HG02798 (cell line): Measurements from ENCODE around the gene TMEM130.
"Not testable (repeated sequence)": the region's sequence is repeated elsewhere in the genome, so short reads cannot be mapped to it uniquely, and the experiment has no call there.

Source experiments
- ATAC-seq: cut with Tn5 transposase; IDR thresholded peaks from one replicate; pipeline ENCODE4 v1.9.1; 2021; ENCODE audit warnings: mild to moderate bottlenecking; ENCODE audit not compliant: unreplicated experiment, poor library complexity

The TMEM130 gene

DNA sequence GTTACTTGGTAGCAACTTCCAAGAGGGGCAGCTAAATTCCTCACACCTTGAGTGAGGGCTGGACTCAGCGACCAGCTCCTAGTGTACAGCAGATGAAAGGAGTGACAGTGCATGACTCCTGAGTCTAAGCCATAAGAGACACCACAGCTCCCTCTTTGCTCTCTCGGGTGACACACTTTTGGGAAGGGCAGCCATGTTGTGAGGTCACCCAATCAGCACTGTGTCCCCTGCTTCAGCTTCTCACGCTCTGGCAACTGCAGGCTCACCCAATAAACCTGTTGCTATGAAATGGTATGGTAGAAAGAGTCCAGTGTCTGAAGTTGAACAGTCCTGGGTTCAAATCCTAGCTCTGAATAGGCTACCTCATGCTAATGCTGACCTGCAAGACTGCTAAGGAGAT, 20.9 kb downstream of the TMEM130 start:
- no peak for ATAC-seq

DNA sequence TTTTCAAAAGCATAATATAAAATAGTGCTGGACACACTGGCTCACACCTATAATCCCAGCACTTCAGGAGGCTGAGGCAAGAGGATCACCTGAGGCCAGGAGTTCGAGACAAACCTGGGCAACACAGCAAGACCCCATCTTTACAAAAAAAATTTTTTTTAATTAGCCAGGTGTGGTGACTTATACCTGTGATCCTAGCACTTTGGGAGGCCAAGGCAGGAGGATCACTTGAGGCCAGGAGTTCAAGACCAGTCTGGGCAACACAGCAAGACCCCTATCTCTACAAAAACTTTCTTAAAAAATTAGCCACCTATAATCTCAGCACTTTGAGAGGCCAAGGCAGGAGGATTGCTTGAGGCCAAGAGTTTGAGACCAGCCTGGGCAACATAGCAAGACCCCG, 27.3 kb downstream of the TMEM130 start:
- not testable (repeated sequence) for ATAC-seq

DNA sequence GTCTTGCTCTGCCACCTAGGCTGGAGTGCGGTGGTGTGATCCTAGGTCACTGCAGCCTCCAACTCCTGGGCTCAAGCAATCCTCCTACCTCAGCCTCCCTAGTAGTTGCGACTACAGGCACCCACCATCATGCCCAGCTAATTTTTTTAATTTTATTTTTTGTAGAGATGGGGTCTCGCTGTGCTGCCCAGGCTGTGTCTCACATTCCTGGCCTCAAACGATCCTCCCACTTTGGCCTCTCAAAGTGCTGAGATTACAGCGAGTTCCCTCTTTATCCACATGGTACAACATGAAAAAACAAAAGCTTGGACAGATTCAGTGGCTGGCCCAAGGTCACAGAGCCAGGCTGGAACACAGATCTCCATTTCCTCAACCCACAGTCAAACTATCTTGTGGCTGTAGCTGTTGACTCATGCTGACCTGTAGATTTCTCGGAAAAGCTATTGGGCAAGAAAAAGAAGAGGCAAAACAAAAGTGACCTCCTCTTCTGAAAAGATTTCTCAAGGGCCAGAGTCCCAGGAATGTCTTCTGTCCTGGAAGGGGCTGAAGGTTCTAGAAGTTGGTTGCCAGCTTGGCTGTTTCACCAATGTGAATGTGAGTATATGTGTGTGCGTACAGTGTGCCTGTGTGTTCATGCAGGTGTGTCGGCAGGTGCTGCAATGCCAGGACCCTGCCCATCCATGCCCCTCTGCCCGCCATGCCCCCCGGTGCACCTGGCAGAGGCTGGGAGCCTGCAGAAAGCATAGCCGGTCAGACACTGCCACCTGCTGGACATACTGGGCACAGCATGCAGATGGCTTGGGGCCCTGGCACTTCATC, 28.4 kb downstream of the TMEM130 start:
- peak; percentile 66 for ATAC-seq

DNA sequence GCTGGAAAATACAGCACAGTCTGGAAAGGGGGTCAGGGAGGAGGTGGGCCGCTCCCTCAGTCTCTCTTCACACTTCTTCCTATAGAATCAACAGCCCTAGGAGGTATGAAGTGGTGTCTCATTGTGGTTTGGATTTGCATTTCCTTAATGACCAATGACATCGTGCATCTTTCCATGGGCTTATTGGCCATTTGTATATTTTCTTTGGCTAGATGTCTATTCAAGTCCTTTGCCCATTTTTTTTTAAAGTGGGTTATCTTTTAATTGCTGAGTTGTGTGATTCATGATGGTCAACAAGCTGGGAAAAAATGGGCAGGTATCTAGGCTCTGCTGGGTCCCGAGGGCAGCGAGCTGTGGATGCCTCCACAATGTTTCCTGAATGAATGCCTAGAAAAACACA, 29.1 kb downstream of the TMEM130 start:
- ATAC-seq = no peak

DNA sequence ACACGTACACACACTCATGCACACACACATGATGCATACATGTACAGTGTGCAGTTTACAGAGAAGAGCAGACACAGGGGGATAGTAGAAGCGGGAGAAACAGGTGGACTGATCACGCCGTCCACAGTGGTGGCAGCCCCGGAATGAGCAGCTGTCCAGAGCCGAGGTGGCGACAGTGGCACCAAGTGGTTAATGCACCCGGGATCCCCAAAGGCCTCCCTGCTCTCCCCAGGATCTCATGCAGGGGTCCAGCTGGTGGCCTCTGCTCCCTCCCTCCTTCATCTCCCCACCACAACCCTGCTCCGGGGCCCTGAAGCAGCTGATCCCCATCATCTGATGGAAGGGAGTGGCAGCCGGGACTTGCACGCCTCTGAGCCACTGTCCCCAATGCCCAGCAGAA, 29.7 kb downstream of the TMEM130 start:
- ATAC-seq = no peak

DNA sequence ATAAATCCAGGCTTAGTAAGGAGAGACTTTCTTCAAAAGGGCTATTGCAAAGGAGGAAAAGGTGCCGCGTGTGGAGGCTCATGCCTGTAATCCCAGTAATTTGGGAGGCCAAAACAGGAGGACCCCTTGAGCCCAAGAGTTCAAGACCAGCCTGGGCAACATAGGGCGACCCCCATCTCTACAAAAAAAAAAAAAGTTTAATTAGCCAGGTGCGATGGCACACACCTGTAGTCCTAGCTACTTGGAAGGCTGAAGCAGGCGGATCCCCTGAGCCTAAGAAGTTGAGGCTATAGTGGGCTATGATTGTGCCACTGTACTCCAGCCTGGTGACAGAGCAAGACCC, 32.2 kb downstream of the TMEM130 start:
- no peak for ATAC-seq

DNA sequence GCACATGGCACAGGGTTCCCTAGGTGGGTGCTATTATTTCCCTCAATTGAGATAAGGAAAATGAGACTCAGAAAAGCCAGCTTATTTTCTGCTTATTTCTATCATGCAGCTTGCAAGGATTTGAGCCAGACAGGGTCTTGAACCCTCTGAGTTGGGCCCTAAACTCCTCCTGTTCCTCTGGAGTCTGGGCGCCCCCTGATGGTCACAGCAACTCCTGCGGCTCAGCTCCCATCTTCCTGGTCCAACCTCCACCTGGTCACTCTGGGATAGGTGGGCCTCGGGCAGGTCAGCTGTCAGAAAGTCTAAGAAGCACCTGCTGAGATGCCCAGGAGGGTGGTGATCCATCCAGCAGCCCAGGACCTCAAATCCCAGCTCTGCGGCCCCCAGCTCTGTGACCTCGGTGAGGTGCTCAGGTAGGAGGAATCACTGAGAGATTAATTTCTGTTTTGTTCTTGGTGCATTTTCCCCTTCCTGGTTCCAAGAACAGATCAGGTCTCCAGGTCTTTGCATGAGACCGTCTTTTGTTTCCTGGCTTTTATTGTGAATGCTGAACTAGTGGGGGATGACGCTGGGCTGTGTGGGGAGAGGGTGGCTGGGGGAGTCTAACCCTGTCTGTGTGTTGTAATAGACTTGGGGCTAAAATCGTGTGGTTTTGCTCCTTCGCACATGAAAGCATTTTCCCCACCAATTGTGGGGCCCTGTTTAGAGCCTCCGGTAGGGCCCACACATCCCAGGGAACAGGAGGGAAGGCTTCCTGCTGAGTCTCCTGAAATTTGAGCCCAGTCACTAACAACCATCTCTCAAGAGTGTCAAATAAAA, 32.8 kb downstream of the TMEM130 start:
- ATAC-seq = no peak

DNA sequence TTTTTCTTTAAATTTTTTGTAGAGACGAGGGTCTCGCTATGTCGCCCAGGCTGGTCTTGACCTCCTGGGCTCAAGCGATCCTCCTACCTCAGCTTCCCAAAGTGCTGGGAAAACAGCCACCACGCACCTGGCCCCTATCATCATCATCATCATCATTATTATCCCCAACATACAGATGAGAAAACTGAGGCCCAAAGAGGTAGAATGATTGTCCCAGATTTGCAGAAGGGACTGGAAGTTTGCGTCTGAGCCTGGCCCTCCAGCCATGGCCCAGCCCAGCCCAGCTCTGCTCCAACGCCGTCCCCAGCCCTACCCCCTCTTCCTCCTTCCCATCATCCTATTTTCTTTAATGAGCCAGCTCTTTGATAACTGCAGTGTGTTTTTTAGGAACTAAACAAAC, 34.9 kb downstream of the TMEM130 start:
- ATAC-seq = no peak

DNA sequence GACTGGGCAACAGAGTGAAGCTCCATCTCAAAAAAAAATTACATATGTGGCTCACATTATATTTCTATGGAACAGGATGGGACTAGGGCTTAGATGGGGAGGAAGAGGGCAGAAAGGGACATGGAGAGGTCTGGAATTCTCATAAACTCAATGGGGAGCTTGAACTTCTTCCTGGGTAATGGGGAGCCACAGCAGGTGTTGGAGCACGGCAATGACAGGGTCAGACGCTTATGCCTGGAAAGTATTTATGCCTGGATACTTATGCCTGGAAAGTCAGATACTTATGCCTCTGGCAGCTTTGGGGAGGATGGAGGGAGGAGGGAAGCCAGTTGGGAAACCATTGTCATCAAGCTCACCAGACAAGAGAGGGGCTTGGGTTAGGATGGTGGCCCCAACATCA, 36.8 kb downstream of the TMEM130 start:
- no peak for ATAC-seq

DNA sequence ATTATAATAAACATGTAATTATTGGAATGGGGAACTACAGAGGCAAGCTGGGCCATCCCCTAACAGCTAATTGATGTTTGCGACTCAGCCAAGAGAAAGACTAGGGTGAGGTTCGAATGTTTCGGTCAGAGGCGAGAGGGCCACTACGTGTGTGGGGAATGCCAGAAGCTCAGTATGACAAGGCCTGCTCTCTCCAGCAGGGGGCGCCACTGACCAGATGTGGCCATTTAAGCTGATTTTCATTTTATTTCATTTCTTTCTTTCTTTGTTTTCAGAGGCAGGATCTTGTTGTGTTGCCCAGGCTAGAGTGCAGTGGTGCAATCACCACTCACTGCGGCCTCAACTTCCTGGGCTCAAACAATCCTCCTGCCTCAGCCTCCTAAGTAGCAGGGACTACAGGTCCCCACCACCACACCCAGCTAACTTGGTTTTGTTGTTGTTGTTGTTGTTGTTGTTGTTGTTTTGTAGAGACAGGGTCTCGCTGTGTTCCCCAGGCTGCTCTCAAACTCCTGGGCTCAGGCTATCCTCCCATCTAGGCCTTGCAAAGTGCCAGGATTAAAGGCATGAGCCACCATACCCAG, 38.1 kb downstream of the TMEM130 start:
- ATAC-seq = no peak

DNA sequence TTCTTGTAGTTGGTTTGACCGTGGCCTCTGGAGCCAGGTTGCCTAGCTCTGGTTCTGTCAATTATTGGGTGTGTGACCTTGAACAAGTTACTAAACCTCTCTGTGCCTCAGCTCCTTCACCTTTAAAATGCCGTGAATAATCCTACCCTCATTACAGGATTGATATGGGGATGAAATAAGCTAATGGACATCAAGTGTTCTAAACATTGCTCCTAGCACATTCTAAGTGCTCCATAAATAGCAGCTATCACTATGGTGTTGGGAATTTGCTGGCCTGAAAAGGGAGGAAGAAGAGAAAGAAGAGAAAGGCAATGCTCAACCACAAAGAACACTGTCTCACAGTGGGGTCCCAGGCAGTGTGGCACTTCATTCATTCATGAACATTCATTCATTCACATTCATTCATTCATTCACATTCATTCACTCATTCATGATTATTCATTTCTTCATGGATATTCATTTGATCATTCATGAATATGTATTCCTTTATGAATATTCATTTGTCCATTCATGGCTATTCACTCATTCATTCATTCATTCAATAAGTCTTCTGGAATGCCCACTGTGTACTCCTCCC, 38.8 kb downstream of the TMEM130 start:
- no peak for ATAC-seq

DNA sequence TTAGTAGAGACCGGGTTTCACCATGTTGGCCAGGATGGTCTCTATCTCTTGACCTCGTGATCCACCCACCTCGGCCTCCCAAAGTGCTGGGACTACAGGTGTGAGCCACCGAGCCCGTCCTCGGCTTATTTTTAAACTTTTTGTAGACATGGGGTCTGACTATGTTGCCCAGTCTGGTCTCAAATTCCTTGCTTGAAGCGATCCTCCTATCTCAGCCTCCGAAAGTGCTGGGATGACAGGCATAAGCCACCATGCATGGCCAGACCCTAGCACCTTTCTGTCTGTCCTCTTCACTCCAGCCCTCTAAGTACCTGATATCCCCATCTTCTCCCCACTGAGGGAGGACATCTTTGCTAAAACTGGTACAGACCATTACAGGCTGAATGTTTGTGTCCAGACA, 41.4 kb downstream of the TMEM130 start:
- no peak for ATAC-seq

DNA sequence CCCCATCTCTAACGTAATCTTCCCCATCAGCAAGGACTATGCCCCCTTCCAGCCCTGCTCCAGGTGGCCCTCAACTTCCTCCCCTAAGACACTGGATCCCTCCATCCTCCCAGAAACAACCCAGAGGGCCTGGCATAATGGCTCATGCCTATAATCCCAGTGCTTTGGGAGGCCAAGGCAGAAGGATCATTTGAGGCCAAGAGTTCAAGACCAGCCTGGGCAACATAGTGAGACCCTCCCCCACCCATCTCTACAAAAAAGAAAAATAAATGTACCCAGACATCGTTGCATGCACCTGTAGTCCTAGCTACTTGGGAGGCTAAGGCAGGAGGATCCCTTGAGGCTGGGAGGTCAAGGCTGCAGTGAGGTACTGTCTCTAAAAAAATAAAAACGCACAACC, 42.6 kb downstream of the TMEM130 start:
- no peak for ATAC-seq

DNA sequence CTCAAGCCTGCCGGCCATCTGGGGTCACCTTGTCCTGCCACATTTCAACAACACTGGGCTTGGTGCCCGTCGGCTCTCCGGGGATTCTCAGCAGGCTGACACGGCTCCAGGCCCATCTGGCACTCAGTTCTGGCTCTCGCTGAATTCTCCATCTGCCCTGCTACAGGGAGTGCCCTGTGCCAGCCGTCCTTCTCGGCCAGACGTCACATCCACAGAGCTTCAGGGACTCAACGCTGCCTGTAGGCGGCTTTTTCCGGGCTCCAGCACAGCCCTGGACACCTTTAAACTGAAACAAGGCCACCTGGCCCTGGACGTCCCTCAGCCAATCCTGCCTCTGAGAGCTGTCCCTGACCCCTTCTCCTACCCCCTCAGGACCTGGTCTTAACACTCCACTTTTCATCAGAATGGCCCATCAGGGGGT, 43.0 kb downstream of the TMEM130 start:
- ATAC-seq = no peak

DNA sequence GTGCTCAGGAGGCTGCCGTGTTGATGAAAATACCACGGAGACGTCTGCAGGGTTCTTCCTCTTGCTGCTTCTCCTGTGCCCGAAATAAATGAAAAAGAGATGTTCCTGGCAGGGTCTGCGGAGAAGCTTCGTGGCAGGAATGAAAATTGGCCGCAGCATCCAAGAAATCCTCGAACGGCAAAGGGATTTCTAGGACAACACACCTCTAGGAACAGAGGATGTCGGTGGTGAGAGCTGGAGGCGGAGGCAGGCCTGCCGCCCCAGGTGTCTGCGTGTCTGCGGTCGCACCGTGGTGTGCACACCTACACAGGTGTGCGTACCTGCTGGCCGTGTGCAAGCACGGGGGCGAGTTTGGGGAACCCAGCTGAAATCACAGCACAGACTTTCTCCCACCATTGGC, 43.4 kb downstream of the TMEM130 start:
- no peak for ATAC-seq

DNA sequence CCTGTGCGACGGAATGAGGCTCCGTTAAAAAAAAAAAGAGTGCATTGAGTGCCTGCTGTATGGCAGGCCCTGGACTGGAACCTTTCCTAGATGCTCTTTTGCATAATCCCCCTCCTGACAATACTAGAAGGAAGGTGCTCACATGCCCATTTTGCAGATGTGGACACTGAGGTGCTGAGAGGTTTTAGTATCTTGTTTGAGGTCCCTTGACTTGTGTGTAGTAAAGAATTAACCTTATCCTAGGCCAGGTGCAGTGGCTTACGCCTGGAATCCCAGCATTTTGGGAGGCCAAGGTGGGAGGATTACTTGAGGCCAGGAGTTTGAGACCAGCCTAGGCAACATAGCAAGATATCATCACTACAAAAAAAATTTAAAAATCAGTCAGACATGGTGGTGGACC, 46.6 kb downstream of the TMEM130 start:
- ATAC-seq = no peak

DNA sequence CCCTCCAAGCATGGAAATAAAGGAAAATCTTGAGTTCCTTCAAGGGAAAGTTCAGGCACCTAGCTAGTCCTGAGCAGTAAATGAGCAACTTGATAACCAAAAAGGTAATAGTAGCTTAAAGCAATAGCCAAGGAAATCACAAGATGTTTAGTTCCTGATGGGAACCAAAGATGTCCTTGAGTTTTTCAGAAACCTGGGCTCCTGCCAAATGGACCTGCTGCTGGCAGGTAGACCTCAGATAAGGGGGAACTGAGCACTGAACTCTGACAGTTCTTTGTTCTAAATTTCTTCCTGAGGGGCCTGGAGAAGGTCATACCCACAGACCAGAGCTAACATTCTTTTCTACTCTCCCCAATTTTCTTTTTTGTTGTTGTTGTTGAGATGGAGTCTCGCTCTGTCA, 48.5 kb downstream of the TMEM130 start:
- no peak for ATAC-seq

DNA sequence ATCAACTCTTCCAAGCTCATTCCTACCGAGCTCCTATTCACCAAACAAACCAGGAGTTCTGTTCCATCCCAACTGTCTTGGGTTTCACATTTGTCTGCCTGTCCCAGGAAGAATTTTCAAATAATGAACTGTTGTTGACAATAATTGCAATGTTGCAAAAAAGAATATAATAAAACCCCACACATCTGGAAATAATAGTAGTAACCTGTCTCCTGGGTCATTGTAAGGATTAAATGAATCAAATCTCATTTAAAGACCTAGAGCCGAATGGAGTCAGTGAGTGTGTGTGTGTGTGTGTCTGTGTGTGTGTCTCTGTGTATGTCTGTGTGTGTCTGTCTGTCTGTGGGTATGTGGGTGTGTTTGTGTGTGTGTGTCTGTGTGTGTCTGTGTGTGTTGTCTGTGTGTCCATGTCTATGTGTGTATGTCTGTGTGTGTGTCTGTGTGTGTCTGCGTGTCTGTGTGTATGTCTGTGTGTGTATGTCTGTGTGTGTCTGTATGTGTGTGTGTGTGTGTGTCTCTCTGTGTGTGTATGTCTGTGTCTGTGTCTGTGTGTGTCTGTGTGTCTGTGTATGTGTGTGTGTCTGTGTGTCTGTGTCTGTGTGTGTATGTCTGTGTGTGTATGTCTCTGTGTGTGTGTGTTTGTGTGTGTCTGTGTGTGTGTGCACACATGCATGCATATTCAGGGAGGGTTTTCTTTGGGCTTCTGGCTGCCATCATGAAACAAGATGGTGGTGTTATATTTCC, 52.7 kb downstream of the TMEM130 start:
- no peak for ATAC-seq

DNA sequence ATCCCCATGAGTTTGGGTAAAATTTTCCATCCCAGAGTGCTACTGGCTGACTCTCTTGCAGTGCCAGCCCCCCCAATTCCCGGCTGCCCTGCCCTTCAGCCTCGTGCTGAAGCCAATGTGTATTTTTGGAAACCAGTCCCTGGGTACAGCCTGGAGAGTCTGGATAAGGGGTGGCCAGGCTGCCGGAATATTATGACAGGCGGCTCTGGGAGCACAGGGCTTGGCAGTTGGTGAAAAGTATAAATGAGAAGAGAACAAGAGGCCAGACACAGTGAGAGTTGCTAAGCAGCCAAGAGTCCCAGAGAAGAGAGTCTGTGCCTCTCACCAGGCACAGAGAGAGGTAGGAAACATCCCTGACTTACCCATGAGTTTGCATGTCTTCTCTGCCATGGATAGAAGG, 53.6 kb downstream of the TMEM130 start:
- no peak for ATAC-seq

DNA sequence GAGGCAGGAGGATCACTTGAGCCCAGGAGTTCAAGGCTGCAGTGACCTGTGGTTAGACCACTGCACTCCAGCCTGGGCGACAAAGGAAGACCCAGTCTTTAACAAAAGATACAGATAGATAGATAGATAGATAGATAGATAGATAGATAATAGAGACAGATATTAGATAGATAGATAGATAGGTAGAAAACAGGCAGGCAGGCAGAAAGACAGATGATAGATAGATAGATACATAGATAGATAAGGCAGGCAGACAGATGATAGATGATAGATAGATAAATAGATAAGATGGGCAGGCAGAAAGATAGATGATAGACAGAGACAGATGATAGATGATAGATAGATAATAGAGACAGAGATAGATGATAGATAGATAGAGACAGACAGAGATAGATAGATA, 54.5 kb downstream of the TMEM130 start:
- ATAC-seq = no peak
